A549 (cell line): ENCODE measurements around the gene ABCC4.

Experiments used
- POLR2A ChIP-seq: IDR thresholded peaks from 2 replicates; pipeline ENCODE4 v1.6.1; 2012; ENCODE audit warnings: mild to moderate bottlenecking, low read length
- TF ChIP-seq, protein P1 (sequence below): fragments of >200 bp; sonication (Bioruptor Twin); formaldehyde crosslinking; IDR thresholded peaks from 3 replicates; pipeline ENCODE4 v1.5.1; 2016

DNA sequence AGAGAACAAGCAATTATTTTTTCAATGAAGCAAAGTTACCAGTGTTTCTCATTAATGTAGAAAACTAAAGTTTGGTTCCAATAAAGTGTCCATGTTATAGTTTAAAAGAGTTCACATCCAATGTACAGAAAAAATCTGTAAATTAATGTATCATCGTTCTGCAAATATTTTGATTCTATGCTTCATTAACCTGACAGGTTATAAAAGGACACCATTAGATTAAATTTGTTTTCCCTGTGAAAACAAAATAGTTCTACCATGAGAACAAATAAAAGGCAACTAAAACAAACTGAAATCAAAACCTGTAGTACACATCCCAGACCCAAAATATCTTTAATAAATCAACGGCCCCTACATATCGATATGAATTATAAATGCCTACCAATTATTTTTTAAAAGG is 85.1 kb downstream of the ABCC4 start:
- no peak for TF ChIP-seq POLR2A
- TF ChIP-seq, protein P1, sequence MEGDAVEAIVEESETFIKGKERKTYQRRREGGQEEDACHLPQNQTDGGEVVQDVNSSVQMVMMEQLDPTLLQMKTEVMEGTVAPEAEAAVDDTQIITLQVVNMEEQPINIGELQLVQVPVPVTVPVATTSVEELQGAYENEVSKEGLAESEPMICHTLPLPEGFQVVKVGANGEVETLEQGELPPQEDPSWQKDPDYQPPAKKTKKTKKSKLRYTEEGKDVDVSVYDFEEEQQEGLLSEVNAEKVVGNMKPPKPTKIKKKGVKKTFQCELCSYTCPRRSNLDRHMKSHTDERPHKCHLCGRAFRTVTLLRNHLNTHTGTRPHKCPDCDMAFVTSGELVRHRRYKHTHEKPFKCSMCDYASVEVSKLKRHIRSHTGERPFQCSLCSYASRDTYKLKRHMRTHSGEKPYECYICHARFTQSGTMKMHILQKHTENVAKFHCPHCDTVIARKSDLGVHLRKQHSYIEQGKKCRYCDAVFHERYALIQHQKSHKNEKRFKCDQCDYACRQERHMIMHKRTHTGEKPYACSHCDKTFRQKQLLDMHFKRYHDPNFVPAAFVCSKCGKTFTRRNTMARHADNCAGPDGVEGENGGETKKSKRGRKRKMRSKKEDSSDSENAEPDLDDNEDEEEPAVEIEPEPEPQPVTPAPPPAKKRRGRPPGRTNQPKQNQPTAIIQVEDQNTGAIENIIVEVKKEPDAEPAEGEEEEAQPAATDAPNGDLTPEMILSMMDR: no peak
